ENCODE measurements around the gene SYNJ2.

The SYNJ2 gene

DNA sequence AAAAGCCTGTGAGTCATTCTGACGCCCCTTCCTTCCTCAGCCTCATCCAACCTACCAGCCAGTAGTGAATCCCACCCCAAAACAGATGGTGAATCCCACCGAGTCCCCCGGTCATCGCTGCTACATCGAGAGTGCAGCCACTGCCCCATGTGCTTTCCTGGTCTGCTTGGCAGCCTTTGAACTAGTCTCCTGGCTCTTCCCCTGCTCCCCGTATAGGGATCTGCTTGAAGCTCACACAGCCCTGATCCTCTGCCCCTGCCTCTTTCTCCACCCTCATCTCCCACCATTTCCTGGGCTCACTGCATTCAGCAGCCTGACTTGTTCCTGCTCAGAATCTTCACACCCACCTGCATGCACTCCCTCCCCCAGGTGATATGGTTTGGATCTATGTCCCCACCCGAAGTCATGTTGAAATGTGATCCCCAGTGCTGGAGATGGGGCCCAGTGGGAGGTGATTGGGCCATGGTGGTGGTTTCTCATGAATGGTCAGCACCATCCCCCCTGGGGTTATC is 14.6 kb downstream of the SYNJ2 start:
- DNase-seq (ENCODE audit: extremely low read depth in 1 of 2, low read depth in 1 of 2) = no peak

DNA sequence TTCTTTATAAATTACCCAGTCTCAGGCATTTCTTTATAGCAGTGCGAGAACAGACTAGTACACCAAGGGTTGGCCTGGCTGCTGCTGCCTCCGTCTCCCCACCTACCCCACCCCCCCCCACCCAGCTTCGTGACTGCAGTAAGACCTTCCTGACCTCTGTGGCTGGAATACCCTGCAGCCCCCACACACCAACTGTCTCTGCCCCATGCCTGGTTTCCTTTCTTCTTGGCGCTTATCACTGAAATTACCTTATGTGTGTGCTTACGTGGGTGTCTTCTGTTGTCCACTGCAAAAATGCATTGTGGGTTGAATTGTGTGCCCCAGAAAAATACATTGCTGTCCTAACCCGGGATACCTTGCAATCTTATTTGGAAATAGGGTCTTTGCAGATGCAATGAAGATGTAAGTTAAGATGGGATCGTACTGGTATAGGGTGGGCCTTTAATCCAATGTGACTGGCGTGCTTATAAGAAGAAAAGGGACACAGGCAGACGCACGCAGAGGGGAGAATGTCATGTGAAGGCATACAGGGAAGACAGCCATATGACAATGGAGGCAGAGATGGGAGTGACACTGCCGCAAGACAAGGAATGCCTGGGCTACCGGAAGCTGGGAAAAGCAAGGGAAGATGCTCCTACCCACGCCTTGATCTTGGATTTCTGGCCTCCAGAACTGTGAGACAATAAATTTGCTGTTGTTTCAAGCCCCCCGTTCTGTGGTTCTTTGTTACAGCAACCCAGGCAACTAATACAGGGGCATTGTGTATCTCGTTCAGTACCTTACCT is 15.4 kb downstream of the SYNJ2 start:
- DNase-seq (ENCODE audit: extremely low read depth in 1 of 2, low read depth in 1 of 2) = no peak

DNA sequence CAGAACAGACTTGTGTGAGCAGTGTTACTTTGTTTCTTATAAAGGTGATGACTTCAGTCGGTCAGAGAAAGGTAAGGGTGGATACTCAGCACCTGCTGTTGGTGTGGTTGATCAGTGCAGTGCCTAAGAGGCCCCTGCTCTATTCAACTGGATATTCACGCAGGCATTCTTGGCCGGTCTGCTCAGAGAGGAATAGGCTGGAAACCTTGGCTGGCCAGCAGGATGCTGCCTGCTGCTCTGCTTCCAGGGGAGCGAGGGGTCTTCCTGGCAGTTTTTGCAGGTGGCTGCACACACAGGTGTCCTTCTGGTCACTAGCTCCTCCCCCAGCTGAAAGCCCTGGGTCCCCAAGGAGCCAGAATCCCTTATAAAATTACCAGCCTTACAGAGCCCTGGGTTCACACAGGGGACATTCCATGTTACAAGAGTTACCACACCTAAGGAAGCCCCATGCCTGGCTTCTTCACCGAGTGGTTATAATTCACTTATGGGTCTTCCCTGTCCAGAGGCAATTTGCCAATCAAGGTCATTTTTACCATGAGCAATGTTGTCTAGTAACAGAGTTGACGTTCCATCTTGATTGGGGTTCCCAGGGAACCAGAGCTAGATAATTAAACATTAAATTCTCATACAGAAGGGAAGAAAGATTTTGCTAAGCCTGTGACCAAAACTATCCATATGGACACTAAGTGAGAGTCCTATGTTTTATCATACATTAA is 16.4 kb downstream of the SYNJ2 start:
- DNase-seq (ENCODE audit: extremely low read depth in 1 of 2, low read depth in 1 of 2) = no peak

DNA sequence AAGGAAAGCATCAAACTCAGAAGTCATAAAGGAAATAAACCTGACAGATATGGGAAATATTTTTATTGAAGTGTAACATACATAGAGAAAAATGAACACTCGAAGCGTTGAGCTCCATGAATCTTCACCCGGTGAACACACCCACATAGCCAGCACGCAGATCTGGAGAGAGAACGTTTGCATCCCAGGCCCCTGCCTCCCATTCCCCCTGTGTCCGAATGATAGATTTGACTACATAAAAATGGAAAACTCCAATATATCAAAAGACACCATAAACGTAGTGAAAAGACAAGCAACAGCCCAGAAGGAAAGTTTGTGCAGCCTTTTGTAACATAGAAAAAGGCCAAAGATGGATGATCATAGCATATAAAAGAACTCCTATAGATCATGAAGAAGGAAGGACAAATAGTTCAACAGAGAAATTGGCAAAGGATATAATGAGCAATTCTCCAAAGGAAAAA is 17.1 kb downstream of the SYNJ2 start:
- no peak for DNase-seq (ENCODE audit: extremely low read depth in 1 of 2, low read depth in 1 of 2)

DNA sequence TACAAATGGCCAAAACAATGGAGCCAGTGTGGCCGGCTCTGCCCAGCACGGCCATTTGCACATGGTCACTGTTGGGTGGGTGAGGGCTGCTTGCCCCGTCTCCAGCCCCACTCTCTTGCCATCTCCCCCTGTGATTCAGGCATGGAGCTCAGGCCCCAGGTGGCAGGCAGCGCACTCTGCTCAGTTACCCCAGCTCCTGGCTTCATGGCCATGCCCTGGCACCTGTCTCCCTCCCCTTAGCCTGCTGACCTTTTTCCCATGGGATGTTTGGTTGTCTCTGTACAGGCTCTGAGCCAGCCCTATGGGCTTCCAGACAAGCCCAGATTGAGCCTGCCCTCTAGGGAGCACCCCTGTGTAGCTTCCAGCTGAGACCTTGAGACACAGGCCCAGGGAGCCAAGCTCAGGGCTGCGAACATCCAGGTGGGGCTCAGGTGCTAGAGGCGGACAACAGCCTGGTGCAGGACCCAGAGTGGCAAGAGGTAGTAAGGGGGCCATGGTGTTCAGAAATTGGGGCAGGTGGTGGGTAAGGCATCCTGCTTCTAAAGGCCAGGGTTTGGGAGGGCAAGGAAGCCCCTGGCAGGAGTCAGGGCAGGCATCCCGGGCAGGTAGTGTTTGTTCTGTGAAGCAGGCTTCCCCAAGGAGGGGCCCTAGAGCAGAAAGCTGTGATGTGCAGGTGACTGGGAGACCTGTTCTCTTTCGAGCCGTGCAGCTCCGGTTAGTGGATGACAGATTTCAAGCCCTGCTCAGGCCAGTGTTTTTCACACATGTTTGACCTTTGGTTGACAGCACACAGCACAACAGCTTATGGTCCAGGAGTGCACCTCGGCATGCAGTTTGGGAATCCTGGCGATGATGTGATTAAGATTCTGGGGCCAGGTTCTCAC is 17.7 kb downstream of the SYNJ2 start:
- no peak for DNase-seq (ENCODE audit: extremely low read depth in 1 of 2, low read depth in 1 of 2)

DNA sequence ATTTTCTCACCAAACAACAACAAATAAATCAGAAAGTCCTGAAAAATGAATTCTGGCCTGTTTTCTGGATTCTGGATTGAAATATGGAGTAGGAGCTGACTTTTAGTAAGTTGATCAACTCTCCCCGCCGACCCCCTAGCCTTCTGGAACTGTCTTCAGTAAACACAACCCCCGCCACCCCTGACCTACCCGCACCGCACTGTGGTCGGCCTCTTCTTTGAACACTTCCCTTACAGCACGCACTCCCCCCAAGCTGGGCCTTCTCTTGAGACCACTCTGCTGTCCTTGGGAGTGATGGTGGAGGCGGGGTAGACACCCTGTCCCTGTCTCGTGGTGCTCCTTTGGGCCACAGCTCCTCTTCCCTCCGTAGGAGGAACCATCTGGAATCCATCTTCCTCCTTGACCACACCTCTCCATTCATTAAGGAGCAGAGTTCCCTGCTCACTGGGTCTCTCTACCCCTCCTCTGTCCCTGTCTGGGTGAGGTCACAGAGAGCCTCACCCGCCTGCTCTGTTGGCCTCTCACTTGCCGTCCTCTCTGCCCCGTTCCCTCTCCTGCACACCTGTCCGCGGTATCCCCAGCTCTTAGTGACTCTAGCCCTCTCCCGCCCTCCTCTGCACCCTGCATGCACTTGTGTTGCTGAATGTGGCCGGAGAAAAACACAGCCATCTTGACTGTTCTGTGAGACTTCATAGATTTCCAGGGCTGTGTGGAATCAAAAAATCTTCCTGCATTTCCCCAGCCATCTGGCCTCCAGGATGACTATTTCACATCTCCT is 19.1 kb downstream of the SYNJ2 start:
- DNase-seq (ENCODE audit: extremely low read depth in 1 of 2, low read depth in 1 of 2) = no peak

DNA sequence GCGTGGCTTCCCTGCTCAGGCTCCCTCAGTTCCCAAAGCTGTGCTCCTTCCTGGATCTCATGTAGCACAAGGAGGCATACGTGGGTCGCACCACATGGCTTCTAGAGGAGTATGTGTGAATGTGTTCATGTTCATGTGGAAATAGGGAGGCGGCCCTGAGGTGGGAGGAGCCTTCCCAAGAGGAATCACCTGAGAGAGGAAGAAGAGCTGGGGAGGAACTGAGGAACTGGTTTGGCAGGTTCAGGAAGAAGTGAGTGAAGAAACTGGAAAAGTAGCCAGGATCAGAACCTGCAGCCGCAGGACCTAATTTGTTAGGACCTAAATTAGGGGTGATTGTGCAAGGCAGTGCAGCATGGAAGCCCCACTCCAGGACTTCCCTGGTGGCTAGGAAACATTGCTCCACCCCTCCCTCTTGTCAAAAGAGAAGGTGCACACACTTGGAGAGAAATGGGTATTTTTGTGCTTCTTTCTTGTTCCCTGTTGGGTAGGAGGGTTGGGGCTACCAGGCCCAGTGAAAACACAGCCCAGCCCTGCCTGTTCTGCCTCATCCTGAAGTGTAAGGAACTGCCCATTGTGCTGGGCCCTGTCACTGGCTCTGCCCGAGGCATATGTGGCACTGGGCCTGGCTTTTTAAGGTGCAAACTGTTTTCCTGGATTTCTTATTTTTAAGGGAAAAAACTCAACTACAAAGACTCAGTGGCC is 20.7 kb downstream of the SYNJ2 start:
- DNase-seq (ENCODE audit: extremely low read depth in 1 of 2, low read depth in 1 of 2) = no peak

DNA sequence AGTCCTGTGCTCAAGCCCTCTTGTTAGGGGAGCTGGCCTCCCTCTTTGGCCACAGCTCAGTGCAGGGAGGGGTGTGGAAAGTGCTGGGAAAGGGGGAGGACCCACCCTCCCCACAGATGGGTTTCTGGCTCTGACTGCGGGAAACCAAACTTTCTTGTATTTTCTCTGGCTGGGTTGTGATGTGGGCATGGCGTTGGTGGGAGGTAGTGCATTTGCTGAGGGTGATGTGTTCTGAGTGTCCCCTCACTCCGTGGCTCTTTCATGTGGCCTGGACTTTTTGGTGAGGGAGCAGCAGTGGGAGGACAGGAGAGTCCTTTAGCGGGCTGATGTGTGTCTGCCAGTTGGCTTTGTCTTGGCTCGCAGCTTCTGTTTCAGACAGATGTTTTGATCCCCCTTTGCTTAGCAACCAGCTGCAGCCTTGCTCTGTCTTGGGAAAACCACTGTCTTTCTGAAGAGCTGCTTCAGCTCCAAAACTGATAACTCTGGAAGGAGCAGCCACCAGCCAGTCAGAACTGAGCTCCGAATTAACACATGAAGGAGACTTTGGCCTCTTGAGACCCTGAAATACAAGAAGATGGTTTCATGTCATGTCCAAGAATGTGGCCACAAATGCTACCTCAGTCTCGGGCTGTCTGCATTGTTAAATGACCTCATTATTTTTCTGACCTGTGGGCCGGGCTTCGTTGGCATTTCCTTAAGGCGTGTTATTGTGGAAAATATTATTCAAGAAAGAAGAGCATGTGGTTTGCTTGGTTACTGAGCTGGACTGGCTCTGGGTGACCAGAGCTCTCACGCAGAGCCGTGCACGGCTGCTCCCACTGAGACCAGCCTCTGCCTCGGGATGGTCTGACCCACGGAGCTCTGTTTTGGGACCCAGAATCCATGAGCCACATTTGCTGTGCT is 21.5 kb downstream of the SYNJ2 start:
- DNase-seq (ENCODE audit: extremely low read depth in 1 of 2, low read depth in 1 of 2) = peak; percentile 39 to 63

DNA sequence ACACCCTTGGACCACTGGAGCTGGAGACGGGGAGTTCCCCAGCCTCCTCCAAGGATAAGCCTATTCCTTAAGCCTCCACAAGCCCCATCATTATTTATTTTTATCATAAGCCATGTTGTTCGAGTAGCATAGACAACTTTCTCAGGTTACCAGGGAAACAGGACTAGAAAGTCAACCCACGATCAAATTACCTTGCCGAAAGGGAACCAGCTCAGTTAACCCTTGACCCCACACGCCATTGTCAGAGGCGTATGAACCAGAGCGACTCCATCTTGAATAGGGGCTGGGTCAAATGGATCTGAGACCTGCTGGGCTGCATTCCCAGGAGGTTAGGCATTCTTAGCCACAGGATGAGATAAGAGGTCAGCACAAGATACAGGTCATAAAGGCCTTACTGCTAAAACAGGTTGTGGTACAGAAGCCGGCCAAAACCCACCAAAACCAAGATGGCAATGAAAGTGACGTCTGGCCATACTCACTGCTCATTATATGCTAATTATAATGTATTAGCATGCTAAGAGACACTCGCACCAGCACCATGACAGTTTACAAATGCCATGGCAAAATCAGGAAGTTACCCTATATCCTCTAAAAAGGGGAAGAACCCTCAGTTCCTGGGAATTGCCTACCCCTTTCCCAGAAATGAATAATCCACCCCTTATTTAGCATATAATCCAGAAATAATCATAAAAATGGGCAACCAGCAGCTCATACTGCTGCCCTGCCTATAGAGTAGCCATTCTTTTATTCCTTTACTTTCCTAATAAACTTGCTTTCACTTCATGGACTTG is 22.4 kb downstream of the SYNJ2 start:
- DNase-seq (ENCODE audit: extremely low read depth in 1 of 2, low read depth in 1 of 2) = no peak

DNA sequence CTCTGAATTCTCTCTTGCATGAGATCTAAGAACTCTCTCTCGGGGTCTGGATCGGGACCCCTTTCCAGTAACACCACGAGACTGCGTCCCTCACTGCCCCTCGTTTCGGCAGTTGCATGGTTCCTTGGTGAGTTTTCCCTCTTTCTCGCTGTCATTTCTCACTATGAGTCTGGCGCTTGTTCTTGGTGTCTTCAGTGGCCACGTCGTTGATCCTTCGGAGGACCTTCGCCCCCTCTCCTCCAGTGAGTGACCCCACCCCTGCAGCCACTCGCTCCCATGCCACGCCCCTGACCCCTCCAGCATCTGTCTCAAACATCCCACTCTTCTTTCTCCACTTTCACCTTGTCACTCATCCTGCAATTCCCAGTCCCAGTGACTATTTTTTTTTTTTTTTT is 23.0 kb downstream of the SYNJ2 start:
- no peak for DNase-seq (ENCODE audit: extremely low read depth in 1 of 2, low read depth in 1 of 2)

DNA sequence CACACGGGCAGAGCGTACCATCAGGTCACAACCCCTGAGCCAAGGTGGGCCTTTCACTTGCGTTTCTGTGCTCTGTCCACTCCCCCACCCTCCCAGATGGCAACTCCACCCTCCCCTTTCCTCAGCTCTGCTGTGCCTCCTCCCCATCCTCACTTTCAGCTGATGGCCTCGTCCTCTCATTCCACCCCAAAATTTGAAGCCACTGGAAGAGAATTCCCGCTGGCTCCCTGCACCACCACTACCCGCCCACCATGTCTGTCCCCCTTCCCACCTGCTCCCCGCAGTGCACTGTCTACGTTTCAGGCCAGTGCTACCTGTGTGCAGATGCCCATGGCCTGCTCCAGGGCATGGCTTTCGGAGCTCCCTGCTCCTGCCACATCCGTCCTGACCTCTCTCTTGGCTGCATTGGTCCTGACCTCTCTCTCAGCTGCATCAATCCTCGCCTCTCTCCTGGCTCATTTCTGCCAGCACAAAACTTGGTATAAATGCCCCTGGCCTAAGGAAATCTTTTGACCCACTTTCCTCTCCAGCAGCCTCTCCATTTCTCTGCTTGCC is 24.0 kb downstream of the SYNJ2 start:
- DNase-seq (ENCODE audit: extremely low read depth in 1 of 2, low read depth in 1 of 2) = no peak

DNA sequence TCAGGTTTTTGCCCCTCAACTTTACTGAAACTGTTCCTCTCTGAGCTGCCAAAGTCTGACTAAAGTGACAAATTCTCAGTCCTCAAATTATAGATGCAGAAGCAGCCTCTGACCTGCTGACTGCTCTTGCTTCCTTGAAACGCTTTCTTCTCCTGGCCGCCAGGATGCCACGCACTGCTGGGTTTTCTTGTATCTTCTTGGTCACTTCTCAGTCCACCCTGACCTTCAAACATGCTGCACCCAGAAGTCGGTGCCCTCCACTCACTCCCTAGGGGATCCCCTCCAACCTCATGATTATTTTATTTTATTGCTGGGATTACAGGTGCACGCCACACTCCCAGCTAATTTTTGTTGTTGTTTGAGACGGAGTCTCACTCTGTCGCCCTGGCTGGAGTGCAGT is 24.7 kb downstream of the SYNJ2 start:
- no peak for DNase-seq (ENCODE audit: extremely low read depth in 1 of 2, low read depth in 1 of 2)

DNA sequence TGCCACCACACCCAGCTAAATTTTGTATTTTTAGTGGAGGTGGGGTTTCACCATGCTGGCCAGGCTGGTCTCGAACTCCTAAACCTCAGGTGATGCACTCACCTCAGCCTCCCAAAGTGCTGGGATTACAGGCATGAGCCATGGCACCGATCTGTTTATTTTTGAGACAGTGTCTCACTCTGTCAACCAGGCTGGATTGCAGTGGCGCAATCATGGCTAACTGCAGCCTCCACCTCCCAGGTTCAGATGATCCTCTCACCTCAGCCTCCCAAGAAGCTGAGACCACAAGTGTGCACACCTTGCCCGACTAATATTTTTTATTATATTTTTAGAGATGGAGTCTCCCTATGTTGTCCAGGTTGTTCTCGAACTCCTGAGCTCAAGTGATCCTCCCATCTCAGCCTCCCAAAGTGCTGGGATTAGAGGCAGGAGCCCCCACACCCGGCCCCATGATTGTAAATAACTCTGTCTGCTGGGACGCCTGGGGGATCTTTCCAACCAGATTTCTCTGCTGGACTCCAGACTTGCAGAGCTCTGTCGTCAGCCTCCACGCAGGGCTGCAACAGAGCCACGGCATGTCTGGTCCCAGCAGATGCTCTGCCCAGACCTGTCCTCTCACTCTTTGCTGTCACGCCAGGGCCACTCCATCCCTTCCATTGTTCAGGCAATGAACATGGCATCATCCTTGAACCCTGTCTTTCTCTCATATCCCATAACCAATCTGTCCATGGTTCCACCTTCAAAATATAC is 25.3 kb downstream of the SYNJ2 start:
- DNase-seq (ENCODE audit: extremely low read depth in 1 of 2, low read depth in 1 of 2) = no peak

DNA sequence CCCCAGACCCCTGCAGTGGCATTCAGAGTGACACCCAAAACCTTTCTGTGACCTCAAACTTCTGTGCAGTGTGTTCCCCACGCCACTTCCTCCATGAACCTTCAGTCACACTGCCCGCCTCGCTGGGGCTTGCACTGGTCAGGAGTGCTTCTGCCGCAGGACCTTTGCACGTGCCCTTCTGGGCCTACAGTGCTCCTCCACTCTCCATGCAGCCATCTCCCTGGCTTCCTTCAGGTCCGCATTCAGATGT is 27.1 kb downstream of the SYNJ2 start:
- no peak for DNase-seq (ENCODE audit: extremely low read depth in 1 of 2, low read depth in 1 of 2)

DNA sequence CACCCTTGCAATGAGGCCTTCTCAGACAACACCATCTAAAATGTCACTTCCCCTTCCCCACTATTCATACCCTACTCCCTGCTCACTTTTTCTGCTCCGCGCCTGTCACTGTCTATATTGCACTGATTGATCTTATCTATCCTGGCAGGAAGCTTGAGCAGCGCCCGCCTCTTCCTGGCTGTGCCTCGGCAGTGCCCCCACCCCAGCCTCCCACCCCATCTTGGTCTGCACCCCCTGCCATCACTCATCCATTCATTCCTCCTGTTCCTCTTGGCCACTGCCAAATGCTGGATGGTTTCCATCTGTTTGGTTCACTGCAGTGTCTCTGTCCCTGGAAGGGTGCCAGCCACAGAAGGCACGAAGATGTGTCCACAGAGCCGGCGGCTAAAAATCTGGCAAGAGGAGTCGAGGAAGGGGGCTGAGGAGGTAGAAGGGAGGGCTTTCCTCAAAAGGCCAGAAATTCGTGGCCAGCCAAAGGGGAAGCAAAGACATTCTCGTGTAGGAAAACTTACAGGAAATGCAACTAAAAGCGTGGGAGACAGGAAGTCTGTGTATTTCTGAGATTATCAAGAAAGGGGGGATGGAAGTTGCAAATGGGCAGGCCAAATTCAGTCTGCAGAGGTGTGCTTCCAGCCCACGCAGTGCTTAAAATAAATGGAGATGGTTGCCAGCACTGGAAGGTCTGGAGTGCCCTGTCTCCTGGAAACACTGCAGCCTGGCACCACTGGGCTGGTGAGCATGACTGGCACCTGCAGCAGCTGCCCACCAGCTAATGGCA is 27.6 kb downstream of the SYNJ2 start:
- DNase-seq (ENCODE audit: extremely low read depth in 1 of 2, low read depth in 1 of 2) = no peak

DNA sequence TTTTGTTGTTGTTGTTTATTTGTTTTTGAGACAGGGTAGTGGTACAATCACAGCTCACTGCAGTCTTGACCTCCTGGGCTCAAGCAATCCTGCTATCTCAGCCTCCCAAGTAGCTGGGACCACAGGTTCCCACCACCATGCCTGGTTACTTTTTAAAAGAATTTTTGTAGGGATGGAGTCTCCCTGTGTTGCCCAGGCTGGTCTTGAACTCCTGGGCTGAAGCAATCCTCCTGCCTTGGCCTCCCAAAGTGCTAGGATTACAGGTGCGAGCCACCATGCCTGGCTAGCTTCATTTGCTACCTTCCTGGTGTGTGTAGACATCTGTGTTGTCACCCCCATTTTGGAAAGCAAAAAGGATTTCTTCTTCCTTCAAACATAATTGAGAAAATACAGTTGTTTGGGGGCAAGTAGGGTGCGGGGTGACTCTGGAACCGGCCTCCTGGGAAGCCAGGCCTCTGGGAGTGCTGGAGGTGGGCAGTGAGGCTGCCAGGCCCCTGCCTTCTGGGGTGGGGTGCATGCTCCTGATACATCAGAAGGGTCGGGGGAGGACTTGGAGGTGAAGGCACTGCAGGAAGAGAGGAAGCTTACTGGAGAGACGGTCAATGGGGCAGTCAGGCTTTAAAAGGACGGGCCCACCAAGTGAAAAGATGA is 28.4 kb downstream of the SYNJ2 start:
- DNase-seq (ENCODE audit: extremely low read depth in 1 of 2, low read depth in 1 of 2) = no peak
